Measurements from ENCODE around the gene C12orf50.

GRCh38 chr12:87935216-87935615 is 94.0 kb downstream of the C12orf50 start:
- TF ChIP-seq CTCF (IDR thresholded peaks at IDR 0.05; ENCODE audit: low read depth, low read length) (no peak), POLR2A (IDR thresholded peaks at IDR 0.05; ENCODE audit: extremely low read depth, insufficient read length) (no peak), MYC (IDR thresholded peaks at IDR 0.05; ENCODE audit: low read depth, low read length) (no peak)
